CD4-positive, alpha-beta T cell treated with Interferon alpha-2 for 1 hour (primary cell): ENCODE results near the gene PDK2.

Experiments used
- DNase-seq, 2 donors: peaks; one replicate each; pipeline ENCODE4 v3.0.0-alpha.2; 2020 to 2022

PDK2 gene

GRCh38 chr17:50153650-50154575 lies 58.8 kb downstream of the PDK2 start:
- DNase-seq = no peak

GRCh38 chr17:50154604-50155003 lies 59.5 kb downstream of the PDK2 start:
- no peak for DNase-seq

- no peak for DNase-seq
Measured at GRCh38 chr17:50155115-50155819, 60.1 kb downstream of the PDK2 start.

DNA sequence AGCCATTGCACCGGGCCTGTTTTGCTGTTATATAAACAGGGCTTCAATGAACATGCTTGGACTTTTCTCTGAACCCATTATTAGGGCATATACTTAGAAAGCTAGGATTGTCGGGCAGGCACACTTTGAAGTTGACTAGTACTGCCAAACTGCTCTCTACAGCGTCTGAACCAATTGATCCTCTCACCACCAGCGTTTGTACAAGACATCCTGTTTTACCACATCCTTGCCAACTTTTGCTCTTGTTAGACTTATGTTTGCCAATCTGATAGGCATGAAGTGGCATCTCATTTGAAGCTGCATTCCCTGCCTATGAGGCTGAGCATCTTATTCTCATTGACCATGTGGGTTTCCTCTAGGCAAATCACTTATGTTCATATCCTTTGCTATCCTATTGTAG lies 62.7 kb downstream of the PDK2 start:
- peak in 1 of 2 donors; percentile 48 for DNase-seq

DNA sequence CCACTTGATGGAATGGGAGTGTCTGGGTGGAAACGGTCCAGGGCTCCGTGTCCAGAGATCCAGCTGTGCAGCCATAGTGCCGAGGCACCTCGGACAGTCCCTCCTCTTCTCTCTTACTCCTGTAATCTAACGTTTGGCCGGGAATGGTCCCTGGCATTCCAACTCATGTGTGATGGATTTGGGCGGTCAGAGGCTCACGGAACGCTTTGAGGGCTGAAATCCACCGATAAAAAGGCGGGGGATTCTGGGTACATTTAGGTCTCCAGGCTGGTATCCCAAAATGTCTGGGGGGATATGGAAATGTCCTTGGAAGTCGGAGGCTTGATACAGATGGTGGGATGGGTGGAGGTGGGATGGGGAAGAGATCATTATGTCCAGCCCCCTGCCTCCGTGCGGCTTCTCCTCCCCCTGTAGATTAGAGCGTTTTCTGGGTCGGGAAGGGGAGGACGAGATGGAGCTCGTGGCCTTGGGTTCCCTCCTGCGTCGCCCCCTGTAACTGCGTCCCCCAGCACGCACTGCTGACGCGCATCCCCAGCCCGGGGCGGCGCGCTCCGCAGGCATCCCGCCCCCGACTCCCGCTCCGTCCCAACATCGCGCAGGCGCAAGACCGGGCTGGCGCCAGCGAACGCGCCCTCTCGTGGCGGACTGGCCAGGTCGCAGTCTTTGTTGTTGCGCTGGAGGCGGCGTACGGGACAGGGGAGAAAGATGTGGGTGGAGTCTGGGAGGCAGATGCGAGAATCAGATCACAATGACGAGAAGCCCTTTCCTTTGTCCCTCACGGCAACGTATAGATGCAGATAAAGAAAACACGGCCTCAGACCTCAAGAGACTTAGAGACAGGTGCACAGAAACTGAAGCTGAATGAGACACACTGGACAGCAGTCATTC lies 66.1 kb downstream of the PDK2 start:
- peak; percentile 93 to 96 for DNase-seq
